Measurements from ENCODE around the gene LRRC74A.

DNA sequence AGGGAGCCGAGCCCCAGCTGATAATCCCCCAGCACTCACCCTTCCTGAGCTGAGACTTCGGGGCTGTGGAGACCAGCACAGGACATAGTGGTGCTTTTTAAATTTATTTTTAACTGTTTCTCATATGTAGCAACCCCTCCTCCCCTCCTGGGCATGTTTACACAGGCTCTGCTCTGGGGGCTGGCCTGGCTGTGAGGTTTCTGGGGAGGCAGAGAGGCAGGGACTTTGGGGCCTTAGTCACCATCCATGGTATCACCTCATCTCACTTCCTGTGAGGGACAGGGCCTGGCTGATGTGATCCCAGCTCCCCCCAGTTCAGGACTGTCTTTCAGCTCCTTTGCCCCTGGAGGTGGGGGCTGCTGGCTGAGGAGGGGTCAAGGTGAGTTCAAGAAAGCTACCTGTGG, 44.6 kb upstream of the LRRC74A start:
- TF ChIP-seq CTCF (conservative IDR thresholded peaks at IDR 0.05; ENCODE audit: low read depth in 2 of 2) (no peak), EZH2 (IDR thresholded peaks at IDR 0.05; ENCODE audit: low read depth, unreplicated experiment) (no peak), REST (IDR thresholded peaks at IDR 0.05; ENCODE audit: unreplicated experiment) (no peak), CREB1 (CRISPR knock-in tag; IDR thresholded peaks at IDR 0.05; ENCODE audit: low read depth) (no peak), POLR2AphosphoS5 (IDR thresholded peaks at IDR 0.05; ENCODE audit: low read depth) (no peak), JUNB (IDR thresholded peaks at IDR 0.05; ENCODE audit: unreplicated experiment) (no peak), EZH2phosphoT487 (IDR thresholded peaks at IDR 0.05; ENCODE audit: unreplicated experiment) (no peak), ZNF114 (CRISPR knock-in tag; IDR thresholded peaks at IDR 0.05) (no peak), NANOG (IDR thresholded peaks at IDR 0.05; ENCODE audit: borderline replicate concordance) (no peak), STAT1 (IDR thresholded peaks at IDR 0.05; ENCODE audit: unreplicated experiment) (no peak)
- TF ChIP-seq, protein P1, sequence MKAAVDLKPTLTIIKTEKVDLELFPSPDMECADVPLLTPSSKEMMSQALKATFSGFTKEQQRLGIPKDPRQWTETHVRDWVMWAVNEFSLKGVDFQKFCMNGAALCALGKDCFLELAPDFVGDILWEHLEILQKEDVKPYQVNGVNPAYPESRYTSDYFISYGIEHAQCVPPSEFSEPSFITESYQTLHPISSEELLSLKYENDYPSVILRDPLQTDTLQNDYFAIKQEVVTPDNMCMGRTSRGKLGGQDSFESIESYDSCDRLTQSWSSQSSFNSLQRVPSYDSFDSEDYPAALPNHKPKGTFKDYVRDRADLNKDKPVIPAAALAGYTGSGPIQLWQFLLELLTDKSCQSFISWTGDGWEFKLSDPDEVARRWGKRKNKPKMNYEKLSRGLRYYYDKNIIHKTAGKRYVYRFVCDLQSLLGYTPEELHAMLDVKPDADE (IDR thresholded peaks at IDR 0.05), result no peak
- TF ChIP-seq, protein P2, sequence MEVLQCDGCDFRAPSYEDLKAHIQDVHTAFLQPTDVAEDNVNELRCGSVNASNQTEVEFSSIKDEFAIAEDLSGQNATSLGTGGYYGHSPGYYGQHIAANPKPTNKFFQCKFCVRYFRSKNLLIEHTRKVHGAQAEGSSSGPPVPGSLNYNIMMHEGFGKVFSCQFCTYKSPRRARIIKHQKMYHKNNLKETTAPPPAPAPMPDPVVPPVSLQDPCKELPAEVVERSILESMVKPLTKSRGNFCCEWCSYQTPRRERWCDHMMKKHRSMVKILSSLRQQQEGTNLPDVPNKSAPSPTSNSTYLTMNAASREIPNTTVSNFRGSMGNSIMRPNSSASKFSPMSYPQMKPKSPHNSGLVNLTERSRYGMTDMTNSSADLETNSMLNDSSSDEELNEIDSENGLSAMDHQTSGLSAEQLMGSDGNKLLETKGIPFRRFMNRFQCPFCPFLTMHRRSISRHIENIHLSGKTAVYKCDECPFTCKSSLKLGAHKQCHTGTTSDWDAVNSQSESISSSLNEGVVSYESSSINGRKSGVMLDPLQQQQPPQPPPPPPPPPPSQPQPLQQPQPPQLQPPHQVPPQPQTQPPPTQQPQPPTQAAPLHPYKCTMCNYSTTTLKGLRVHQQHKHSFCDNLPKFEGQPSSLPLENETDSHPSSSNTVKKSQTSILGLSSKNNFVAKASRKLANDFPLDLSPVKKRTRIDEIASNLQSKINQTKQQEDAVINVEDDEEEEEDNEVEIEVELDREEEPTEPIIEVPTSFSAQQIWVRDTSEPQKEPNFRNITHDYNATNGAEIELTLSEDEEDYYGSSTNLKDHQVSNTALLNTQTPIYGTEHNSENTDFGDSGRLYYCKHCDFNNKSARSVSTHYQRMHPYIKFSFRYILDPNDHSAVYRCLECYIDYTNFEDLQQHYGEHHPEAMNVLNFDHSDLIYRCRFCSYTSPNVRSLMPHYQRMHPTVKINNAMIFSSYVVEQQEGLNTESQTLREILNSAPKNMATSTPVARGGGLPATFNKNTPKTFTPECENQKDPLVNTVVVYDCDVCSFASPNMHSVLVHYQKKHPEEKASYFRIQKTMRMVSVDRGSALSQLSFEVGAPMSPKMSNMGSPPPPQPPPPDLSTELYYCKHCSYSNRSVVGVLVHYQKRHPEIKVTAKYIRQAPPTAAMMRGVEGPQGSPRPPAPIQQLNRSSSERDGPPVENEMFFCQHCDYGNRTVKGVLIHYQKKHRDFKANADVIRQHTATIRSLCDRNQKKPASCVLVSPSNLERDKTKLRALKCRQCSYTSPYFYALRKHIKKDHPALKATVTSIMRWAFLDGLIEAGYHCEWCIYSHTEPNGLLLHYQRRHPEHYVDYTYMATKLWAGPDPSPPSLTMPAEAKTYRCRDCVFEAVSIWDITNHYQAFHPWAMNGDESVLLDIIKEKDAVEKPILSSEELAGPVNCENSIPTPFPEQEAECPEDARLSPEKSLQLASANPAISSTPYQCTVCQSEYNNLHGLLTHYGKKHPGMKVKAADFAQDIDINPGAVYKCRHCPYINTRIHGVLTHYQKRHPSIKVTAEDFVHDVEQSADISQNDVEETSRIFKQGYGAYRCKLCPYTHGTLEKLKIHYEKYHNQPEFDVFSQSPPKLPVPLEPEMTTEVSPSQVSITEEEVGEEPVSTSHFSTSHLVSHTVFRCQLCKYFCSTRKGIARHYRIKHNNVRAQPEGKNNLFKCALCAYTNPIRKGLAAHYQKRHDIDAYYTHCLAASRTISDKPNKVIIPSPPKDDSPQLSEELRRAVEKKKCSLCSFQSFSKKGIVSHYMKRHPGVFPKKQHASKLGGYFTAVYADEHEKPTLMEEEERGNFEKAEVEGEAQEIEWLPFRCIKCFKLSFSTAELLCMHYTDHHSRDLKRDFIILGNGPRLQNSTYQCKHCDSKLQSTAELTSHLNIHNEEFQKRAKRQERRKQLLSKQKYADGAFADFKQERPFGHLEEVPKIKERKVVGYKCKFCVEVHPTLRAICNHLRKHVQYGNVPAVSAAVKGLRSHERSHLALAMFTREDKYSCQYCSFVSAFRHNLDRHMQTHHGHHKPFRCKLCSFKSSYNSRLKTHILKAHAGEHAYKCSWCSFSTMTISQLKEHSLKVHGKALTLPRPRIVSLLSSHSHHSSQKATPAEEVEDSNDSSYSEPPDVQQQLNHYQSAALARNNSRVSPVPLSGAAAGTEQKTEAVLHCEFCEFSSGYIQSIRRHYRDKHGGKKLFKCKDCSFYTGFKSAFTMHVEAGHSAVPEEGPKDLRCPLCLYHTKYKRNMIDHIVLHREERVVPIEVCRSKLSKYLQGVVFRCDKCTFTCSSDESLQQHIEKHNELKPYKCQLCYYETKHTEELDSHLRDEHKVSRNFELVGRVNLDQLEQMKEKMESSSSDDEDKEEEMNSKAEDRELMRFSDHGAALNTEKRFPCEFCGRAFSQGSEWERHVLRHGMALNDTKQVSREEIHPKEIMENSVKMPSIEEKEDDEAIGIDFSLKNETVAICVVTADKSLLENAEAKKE (CRISPR knock-in tag; IDR thresholded peaks at IDR 0.05), result no peak
